ENCODE results near the gene ZBTB40. TPM values are rescaled to one million over a fixed set of nuclear protein-coding genes. Genes with fewer than 3 reads are reported as not detected.

ZBTB40 gene
- total and polyA plus RNA-seq, 2 of the 13 experiments (the other 11 are each of a cell fraction or from before 2014, with no cell fraction given) = 8.8 to 16.5 TPM

GRCh38 chr1:22489278-22489677, 37.6 kb downstream of the ZBTB40 start:
- ATAC-seq (no peak), FAIRE-seq (no peak), DNase-seq (ENCODE audit: low spot score) (no peak)
- Histone ChIP-seq H3K79me2 (ENCODE audit: insufficient read depth, low read length) (peaks cover 34% of the 10 kb centered on the region), H3K9ac (ENCODE audit: insufficient read depth, low read depth, low read length) (no peak overlapping the region), H4K20me1 (ENCODE audit: insufficient read depth, low read length) (no peaks in the 10 kb centered on the region), H2AFZ (ENCODE audit: low read length) (no peak overlapping the region), H3K9me3 (ENCODE audit: low read length) (no peaks in the 10 kb centered on the region; the same call in 1 of the 2 replicates), H3K27ac (ENCODE audit: extremely low read length, insufficient read depth, low read length) (no peak overlapping the region), H3K36me3 (replicated peaks in 1 of 2; ENCODE audit: control insufficient read depth in 1 of 2, insufficient read depth in 2 of 2, low read length in 2 of 2) (peaks cover 5 to 35% of the 10 kb centered on the region in 2 experiments), H3K4me1 (ENCODE audit: insufficient read depth, low read length) (peaks cover 12% of the 10 kb centered on the region; the same call in 1 of the 2 replicates), H3K4me3 (replicated peaks in 1 of 3; ENCODE audit: insufficient read depth in 1 of 3, low read depth in 2 of 3, low read length in 3 of 3) (no peak overlapping the region), H3K4me2 (ENCODE audit: low read depth, low read length) (no peak overlapping the region), H3K27me3 (ENCODE audit: control insufficient read depth in 1 of 2, insufficient read depth in 2 of 2, low read length in 2 of 2) (no peaks in the 10 kb centered on the region)
- no peak for TF ChIP-seq ZFP1 (CRISPR knock-in tag; IDR thresholded peaks at IDR 0.05)
- TF ChIP-seq ZNF749 (CRISPR knock-in tag; IDR thresholded peaks at IDR 0.05; ENCODE audit: borderline replicate concordance) = no peak
- TF ChIP-seq TFDP1 (CRISPR knock-in tag; IDR thresholded peaks at IDR 0.05; ENCODE audit: borderline replicate concordance) = no peak
- TF ChIP-seq, protein P1, sequence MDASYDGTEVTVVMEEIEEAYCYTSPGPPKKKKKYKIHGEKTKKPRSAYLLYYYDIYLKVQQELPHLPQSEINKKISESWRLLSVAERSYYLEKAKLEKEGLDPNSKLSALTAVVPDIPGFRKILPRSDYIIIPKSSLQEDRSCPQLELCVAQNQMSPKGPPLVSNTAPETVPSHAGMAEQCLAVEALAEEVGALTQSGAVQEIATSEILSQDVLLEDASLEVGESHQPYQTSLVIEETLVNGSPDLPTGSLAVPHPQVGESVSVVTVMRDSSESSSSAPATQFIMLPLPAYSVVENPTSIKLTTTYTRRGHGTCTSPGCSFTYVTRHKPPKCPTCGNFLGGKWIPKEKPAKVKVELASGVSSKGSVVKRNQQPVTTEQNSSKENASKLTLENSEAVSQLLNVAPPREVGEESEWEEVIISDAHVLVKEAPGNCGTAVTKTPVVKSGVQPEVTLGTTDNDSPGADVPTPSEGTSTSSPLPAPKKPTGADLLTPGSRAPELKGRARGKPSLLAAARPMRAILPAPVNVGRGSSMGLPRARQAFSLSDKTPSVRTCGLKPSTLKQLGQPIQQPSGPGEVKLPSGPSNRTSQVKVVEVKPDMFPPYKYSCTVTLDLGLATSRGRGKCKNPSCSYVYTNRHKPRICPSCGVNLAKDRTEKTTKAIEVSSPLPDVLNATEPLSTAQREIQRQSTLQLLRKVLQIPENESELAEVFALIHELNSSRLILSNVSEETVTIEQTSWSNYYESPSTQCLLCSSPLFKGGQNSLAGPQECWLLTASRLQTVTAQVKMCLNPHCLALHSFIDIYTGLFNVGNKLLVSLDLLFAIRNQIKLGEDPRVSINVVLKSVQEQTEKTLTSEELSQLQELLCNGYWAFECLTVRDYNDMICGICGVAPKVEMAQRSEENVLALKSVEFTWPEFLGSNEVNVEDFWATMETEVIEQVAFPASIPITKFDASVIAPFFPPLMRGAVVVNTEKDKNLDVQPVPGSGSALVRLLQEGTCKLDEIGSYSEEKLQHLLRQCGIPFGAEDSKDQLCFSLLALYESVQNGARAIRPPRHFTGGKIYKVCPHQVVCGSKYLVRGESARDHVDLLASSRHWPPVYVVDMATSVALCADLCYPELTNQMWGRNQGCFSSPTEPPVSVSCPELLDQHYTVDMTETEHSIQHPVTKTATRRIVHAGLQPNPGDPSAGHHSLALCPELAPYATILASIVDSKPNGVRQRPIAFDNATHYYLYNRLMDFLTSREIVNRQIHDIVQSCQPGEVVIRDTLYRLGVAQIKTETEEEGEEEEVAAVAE (CRISPR knock-in tag; IDR thresholded peaks at IDR 0.05; ENCODE audit: borderline replicate concordance) = no peak
- TF ChIP-seq ZNF782 (CRISPR knock-in tag; IDR thresholded peaks at IDR 0.05; ENCODE audit: borderline replicate concordance) = no peak
- TF ChIP-seq, protein P2, sequence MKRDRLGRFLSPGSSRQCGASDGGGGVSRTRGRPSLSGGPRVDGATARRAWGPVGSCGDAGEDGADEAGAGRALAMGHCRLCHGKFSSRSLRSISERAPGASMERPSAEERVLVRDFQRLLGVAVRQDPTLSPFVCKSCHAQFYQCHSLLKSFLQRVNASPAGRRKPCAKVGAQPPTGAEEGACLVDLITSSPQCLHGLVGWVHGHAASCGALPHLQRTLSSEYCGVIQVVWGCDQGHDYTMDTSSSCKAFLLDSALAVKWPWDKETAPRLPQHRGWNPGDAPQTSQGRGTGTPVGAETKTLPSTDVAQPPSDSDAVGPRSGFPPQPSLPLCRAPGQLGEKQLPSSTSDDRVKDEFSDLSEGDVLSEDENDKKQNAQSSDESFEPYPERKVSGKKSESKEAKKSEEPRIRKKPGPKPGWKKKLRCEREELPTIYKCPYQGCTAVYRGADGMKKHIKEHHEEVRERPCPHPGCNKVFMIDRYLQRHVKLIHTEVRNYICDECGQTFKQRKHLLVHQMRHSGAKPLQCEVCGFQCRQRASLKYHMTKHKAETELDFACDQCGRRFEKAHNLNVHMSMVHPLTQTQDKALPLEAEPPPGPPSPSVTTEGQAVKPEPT (CRISPR knock-in tag; IDR thresholded peaks at IDR 0.05; ENCODE audit: low read depth) = no peak
- TF ChIP-seq PREB (CRISPR knock-in tag; IDR thresholded peaks at IDR 0.05) = no peak
- no peak for TF ChIP-seq YY1 (IDR thresholded peaks at IDR 0.05; ENCODE audit: insufficient read depth, insufficient replicate concordance, low read depth, low read length)
- no peak for TF ChIP-seq ZFP36L2 (CRISPR knock-in tag; IDR thresholded peaks at IDR 0.05)
- TF ChIP-seq ZFP36L1 (CRISPR knock-in tag; IDR thresholded peaks at IDR 0.05) = no peak
- no peak for TF ChIP-seq NPAS2 (CRISPR knock-in tag; IDR thresholded peaks at IDR 0.05; ENCODE audit: borderline replicate concordance)
- TF ChIP-seq ZNF780A (CRISPR knock-in tag; IDR thresholded peaks at IDR 0.05) = no peak
- TF ChIP-seq SIN3B (IDR thresholded peaks at IDR 0.05; ENCODE audit: low read length) = no peak
- WGBS (ENCODE audit: low lambda C conversion rate) = 94% methylated on average over 6 of the region's 6 CpGs
- CTCF ChIA-PET (ENCODE audit: low intra/inter-chr PET ratio, low total read pairs) = no interaction called here
- in situ Hi-C loops (cut with HindIII; ENCODE audit: extremely low pct_ligation_motif_present, low pct_unique_long_range_greater_than_20kb) = no loop called here
- no TSS peak for BruUV-seq (replicated peaks)
- POLR2A ChIA-PET = no interaction called here
- intact Hi-C loops (cut with micrococcal nuclease; ENCODE audit: unreplicated experiment) = no loop called here

Data from HepG2 (cell line).